GM18907 (cell line): Measurements from ENCODE around the gene BMP7.

Experiments
- ATAC-seq: cut with Tn5 transposase; IDR thresholded peaks from one replicate; pipeline ENCODE4 v1.9.1; 2021; ENCODE audit warnings: mild to moderate bottlenecking, moderate library complexity; ENCODE audit not compliant: unreplicated experiment

BMP7 gene

GRCh38 chr20:57214427-57214826, 52.0 kb downstream of the BMP7 start:
- ATAC-seq: no peak

- no peak for ATAC-seq
These were observed 52.5 kb downstream of the BMP7 start for GRCh38 chr20:57213924-57214323.

GRCh38 chr20:57213291-57213690, 53.1 kb downstream of the BMP7 start:
- ATAC-seq: no peak

GRCh38 chr20:57212534-57213276, 53.7 kb downstream of the BMP7 start:
- ATAC-seq: no peak

- no peak for ATAC-seq
These were observed 54.4 kb downstream of the BMP7 start for GRCh38 chr20:57211908-57212533.

GRCh38 chr20:57211406-57211805, 55.0 kb downstream of the BMP7 start:
- ATAC-seq: no peak

GRCh38 chr20:57210911-57211280, 55.5 kb downstream of the BMP7 start:
- ATAC-seq: no peak

- no peak for ATAC-seq
These were observed 56.2 kb downstream of the BMP7 start for GRCh38 chr20:57210054-57210910.

GRCh38 chr20:57209413-57209812, 57.0 kb downstream of the BMP7 start:
- no peak for ATAC-seq

- ATAC-seq: no peak
These were observed 58.2 kb downstream of the BMP7 start for GRCh38 chr20:57208198-57208597.

- no peak for ATAC-seq
These were observed 59.2 kb downstream of the BMP7 start for GRCh38 chr20:57207251-57207650.

- ATAC-seq: no peak
These were observed 60.7 kb downstream of the BMP7 start for GRCh38 chr20:57205606-57206219.

- ATAC-seq: no peak
These were observed 62.5 kb downstream of the BMP7 start for GRCh38 chr20:57203986-57204385.

- no peak for ATAC-seq
These were observed 63.2 kb downstream of the BMP7 start for GRCh38 chr20:57203204-57203603.

- ATAC-seq: no peak
These were observed 64.1 kb downstream of the BMP7 start for GRCh38 chr20:57202309-57202708.

- no peak for ATAC-seq
These were observed 65.4 kb downstream of the BMP7 start for GRCh38 chr20:57200882-57201695.

- ATAC-seq: no peak
These were observed 66.6 kb downstream of the BMP7 start for GRCh38 chr20:57199656-57200405.

- no peak for ATAC-seq
These were observed 68.0 kb downstream of the BMP7 start for GRCh38 chr20:57198132-57199072.
